HEK293T (cell line): ENCODE results near the gene TIMP2.

Experiments used
- ARNT ChIP-seq: fragments of 450-650 bp; IDR thresholded peaks from 2 replicates; pipeline ENCODE4 v1.6.1; 2017; ENCODE audit warnings: mild to moderate bottlenecking
- BHLHE40 ChIP-seq: fragments of 450-650 bp; IDR thresholded peaks from 2 replicates; pipeline ENCODE4 v1.6.1; 2016; ENCODE audit warnings: mild to moderate bottlenecking, moderate library complexity, borderline replicate concordance
- CTBP1 ChIP-seq: fragments of 450-650 bp; IDR thresholded peaks from 2 replicates; pipeline ENCODE4 v1.6.1; 2016; ENCODE audit warnings: borderline replicate concordance
- ELF4 ChIP-seq: fragments of 450-650 bp; IDR thresholded peaks from 2 replicates; pipeline ENCODE4 v1.6.1; 2017; ENCODE audit warnings: antibody characterized with exemption
- FOXK2 ChIP-seq: fragments of 450-650 bp; IDR thresholded peaks from 2 replicates; pipeline ENCODE4 v1.6.1; 2016; ENCODE audit warnings: mild to moderate bottlenecking
- FOXM1 ChIP-seq: fragments of 450-650 bp; IDR thresholded peaks from 2 replicates; pipeline ENCODE4 v1.6.1; 2017; ENCODE audit warnings: mild to moderate bottlenecking, borderline replicate concordance
- HDGF ChIP-seq: fragments of 450-650 bp; IDR thresholded peaks from 2 replicates; pipeline ENCODE4 v1.6.1; 2017; ENCODE audit warnings: antibody characterized with exemption, borderline replicate concordance
- LEF1 ChIP-seq: fragments of 450-650 bp; IDR thresholded peaks from 2 replicates; pipeline ENCODE4 v1.6.1; 2017; ENCODE audit warnings: mild to moderate bottlenecking, borderline replicate concordance
- NFRKB ChIP-seq: fragments of 450-650 bp; IDR thresholded peaks from 2 replicates; pipeline ENCODE4 v1.6.1; 2016; ENCODE audit warnings: mild to moderate bottlenecking, moderate library complexity
- PKNOX1 ChIP-seq: fragments of 450-650 bp; IDR thresholded peaks from 2 replicates; pipeline ENCODE4 v1.6.1; 2016
- SP1 ChIP-seq: fragments of 450-650 bp; IDR thresholded peaks from 2 replicates; pipeline ENCODE4 v1.6.1; 2017
- SUZ12 ChIP-seq: fragments of 450-650 bp; IDR thresholded peaks from 2 replicates; pipeline ENCODE4 v1.6.1; 2016; ENCODE audit warnings: mild to moderate bottlenecking
- TARDBP ChIP-seq: fragments of 450-650 bp; IDR thresholded peaks from 2 replicates; pipeline ENCODE4 v1.6.1; 2016
- ZNF384 ChIP-seq: fragments of 450-650 bp; IDR thresholded peaks from 2 replicates; pipeline ENCODE4 v1.6.1; 2016

- TF ChIP-seq FOXK2 (no peak), ZNF384 (no peak), SUZ12 (no peak), LEF1 (no peak), BHLHE40 (no peak), SP1 (no peak), NFRKB (no peak), FOXM1 (no peak), ARNT (no peak), PKNOX1 (no peak), ELF4 (no peak), TARDBP (no peak), HDGF (no peak), CTBP1 (no peak)
These were observed 26.9 kb upstream of the TIMP2 start for GRCh38 chr17:78951967-78952551.
